GM13976 (cell line): ENCODE results near the gene GJD3.

Source experiments
- DNase-seq: peaks from one replicate; pipeline ENCODE4 v3.0.0; 2012; ENCODE audit warnings: low spot score
- CTCF ChIP-seq: IDR thresholded peaks from 2 replicates; pipeline ENCODE4 v1.5.1; 2012; ENCODE audit warnings: borderline replicate concordance, mild to moderate bottlenecking; ENCODE audit not compliant: insufficient read depth; ENCODE audit errors: extremely low read depth, missing control alignments, control extremely low read depth
- in situ Hi-C: fragments of 300-500 bp; cut with MboI; formaldehyde crosslinking; loops from one replicate; pipeline ENCODE4 v1.12.0; 2022; ENCODE audit warnings: low sequenced_read_pairs, mixed read lengths, inconsistent platforms; ENCODE audit not compliant: unreplicated experiment

GJD3 gene

GRCh38 chr17:40343219-40344119 lies 21.1 kb downstream of the GJD3 start:
- DNase-seq: no peak
- in situ Hi-C loops: no loop called here
- no peak for TF ChIP-seq CTCF

- in situ Hi-C loops: no loop called here
- TF ChIP-seq CTCF: no peak
Observed at GRCh38 chr17:40342504-40343218, 21.9 kb downstream of the GJD3 start.

DNA sequence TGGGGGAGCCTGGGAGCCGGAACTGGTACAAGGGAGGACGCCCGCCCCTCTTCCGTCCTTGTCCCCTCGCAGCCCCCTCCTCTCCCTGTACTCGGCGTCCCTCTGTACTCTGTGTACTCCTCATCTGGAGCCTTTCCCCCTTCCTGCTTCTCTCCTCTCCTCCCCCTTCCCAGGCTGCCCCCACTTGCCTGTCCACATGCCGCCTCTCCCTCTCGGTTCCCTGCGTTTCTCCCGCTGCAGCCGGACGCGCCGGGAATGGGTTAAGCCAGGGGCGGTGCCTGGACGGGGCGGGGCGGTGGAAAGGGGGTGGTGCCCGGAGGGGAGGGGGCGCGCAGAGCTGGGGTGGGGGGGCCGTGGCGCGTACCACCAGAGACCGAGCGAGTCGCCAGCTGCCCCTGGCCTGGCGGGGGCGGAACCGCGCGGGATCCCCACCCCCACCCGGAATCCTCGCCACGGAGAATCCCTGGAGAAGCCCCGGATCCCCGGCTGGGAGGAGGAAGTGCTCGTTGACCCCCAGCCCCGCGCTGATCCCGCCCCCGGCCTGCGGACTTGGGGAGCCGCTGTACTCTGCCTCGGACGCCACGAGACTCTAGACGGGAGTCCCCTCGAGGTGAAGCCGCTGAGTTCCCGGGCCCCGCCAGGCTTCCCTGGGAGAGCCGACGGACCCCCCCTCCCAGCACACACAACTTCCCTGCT lies 22.6 kb downstream of the GJD3 start:
- no peak for TF ChIP-seq CTCF
- DNase-seq: peak; percentile 64
- in situ Hi-C loops: no loop called here

More at GRCh38 chr17:40342504-40343218, 21.9 kb downstream of the GJD3 start:
- no peak for DNase-seq

GRCh38 chr17:40340880-40341807 lies 23.4 kb downstream of the GJD3 start:
- peak; percentile 86 for DNase-seq
- in situ Hi-C loops: no loop called here
- TF ChIP-seq CTCF: no peak

GRCh38 chr17:40340327-40340726 lies 24.2 kb downstream of the GJD3 start:
- in situ Hi-C loops: no loop called here
- DNase-seq: no peak

More at GRCh38 chr17:40340327-40340726, 24.2 kb downstream of the GJD3 start:
- TF ChIP-seq CTCF: no peak
